HCT116 (cell line): Measurements from ENCODE around the gene ID3. TPM values are rescaled to one million over a fixed set of nuclear protein-coding genes. Genes with fewer than 3 reads are reported as not detected.

Experiments
- ATAC-seq: fragments of 200-7000 bp; cut with Tn5 transposase; 2 replicates; pipeline ENCODE4 v1.9.1; 2020; ENCODE audit warnings: mild to moderate bottlenecking, moderate library complexity
- BruUV-seq: library from RNA; stranded (reverse); fragments of 400-500 nt; replicated peaks from 2 replicates; lab custom pipeline; 2021; lab: Mats Ljungman, UMichigan
- CTCF ChIA-PET: fragments of 300-600 bp; sonication (Branson Sonifier 250); formaldehyde crosslinking; loops from one replicate; lab custom pipeline; 2021; ENCODE audit warnings: antibody characterized with exemption; lab: Charles Lee
- POLR2A ChIA-PET: fragments of 300-600, 350-600 bp; sonication (Branson Sonifier 250); formaldehyde crosslinking; loops from one replicate; lab custom pipeline; 2021; ENCODE audit warnings: antibody characterized with exemption; lab: Charles Lee
- RAD21 ChIA-PET, 2 experiments: fragments of 300-600 bp; sonication (Branson Sonifier 250); formaldehyde crosslinking; loops; one replicate each; lab custom pipeline; 2023; ENCODE audit warnings: low total read pairs in 2 of 2; ENCODE audit not compliant: uncharacterized antibody in 2 of 2, unreplicated experiment in 2 of 2, low non-redundant PET in 1 of 2; lab: Charles Lee
- DNase-seq: peaks from one replicate; pipeline ENCODE4 v3.0.0-alpha.2; 2010; ENCODE audit warnings: low read depth, low spot score
- H2AFZ ChIP-seq: fragments of 200-600 bp; shearing (Covaris generic), sonication (generic); 2 replicates; pipeline ENCODE4 v1.6.1; 2017; ENCODE audit warnings: low read depth, mixed run types, mixed read lengths, antibody characterized with exemption, low read length; ENCODE audit not compliant: poor library complexity, severe bottlenecking
- H3K27ac ChIP-seq: 2 replicates; pipeline ENCODE4 v1.5.1; 2012; ENCODE audit warnings: low read depth, low read length
- H3K27me3 ChIP-seq: fragments of 200-600 bp; sonication (generic); 2 replicates; pipeline ENCODE4 v1.6.1; 2016; ENCODE audit warnings: mixed run types, low read length, mixed read lengths; ENCODE audit not compliant: insufficient read depth
- H3K36me3 ChIP-seq, 2 experiments: fragments of 200-500 bp in 1 of 2; fragments of 200-600 bp in 1 of 2; sonication (Bioruptor generic) in 1 of 2; sonication (generic) in 1 of 2; 2 replicates each; pipeline versions ENCODE4 v1.5.1 to v1.6.1; 2014 to 2016; ENCODE audit warnings: low read length in 2 of 2, inconsistent platforms in 1 of 2, mixed read lengths in 1 of 2, mixed run types in 1 of 2; ENCODE audit not compliant: insufficient read depth in 2 of 2, control insufficient read depth in 1 of 2
- H3K4me1 ChIP-seq, 2 experiments: fragments of 200-600 bp in 1 of 2; sonication (generic) in 1 of 2; 2 replicates each; pipeline versions ENCODE4 v1.5.1 to v1.6.1; 2012 to 2017; ENCODE audit warnings: low read length in 2 of 2, inconsistent platforms in 1 of 2, mild to moderate bottlenecking in 1 of 2, mixed read lengths in 1 of 2, mixed run types in 1 of 2, moderate library complexity in 1 of 2; ENCODE audit not compliant: insufficient read depth in 2 of 2, control insufficient read depth in 1 of 2
- H3K4me2 ChIP-seq: fragments of 200-600 bp; sonication (generic); 2 replicates; pipeline ENCODE4 v1.6.1; 2017; ENCODE audit warnings: mixed run types, low read length, mixed read lengths
- H3K4me3 ChIP-seq, 2 experiments: fragments of 200-600 bp in 1 of 2; sonication (generic) in 1 of 2; replicated peaks in 1 of 2; 2 replicates each; pipeline ENCODE4 v1.5.1; 2011 to 2016; ENCODE audit warnings: low read length in 2 of 2, control low read depth in 1 of 2, low read depth in 1 of 2, mild to moderate bottlenecking in 1 of 2, mixed read lengths in 1 of 2, mixed run types in 1 of 2
- H3K79me2 ChIP-seq: fragments of 200-600 bp; sonication (generic); 2 replicates; pipeline ENCODE4 v1.6.1; 2017; ENCODE audit warnings: mild to moderate bottlenecking, mixed run types, low read length, moderate library complexity, mixed read lengths; ENCODE audit not compliant: insufficient read depth
- H3K9ac ChIP-seq: fragments of 200-600 bp; sonication (generic); 2 replicates; pipeline ENCODE4 v1.6.1; 2016; ENCODE audit warnings: low read length, mixed read lengths
- H3K9me2 ChIP-seq: fragments of 200-600 bp; sonication (generic), shearing (Covaris generic); 2 replicates; pipeline ENCODE4 v1.6.1; 2017; ENCODE audit warnings: mixed run types, mild to moderate bottlenecking, moderate library complexity; ENCODE audit not compliant: insufficient read depth
- H3K9me3 ChIP-seq, 2 experiments: fragments of 200-500 bp in 1 of 2; fragments of 200-600 bp in 1 of 2; sonication (Bioruptor generic) in 1 of 2; sonication (generic) in 1 of 2; 2 replicates each; pipeline ENCODE4 v1.6.1; 2014 to 2017; ENCODE audit warnings: low read length in 2 of 2, mixed read lengths in 2 of 2, inconsistent platforms in 1 of 2, low read depth in 1 of 2, mild to moderate bottlenecking in 1 of 2, mixed run types in 1 of 2, moderate library complexity in 1 of 2; ENCODE audit not compliant: control insufficient read depth in 1 of 2, insufficient read depth in 1 of 2
- H4K20me1 ChIP-seq: fragments of 200-600 bp; sonication (generic), shearing (Covaris generic); 2 replicates; pipeline ENCODE4 v1.6.1; 2017; ENCODE audit warnings: mixed run types, mild to moderate bottlenecking, moderate library complexity; ENCODE audit not compliant: insufficient read depth
- CBX3 ChIP-seq: IDR thresholded peaks from 2 replicates; pipeline ENCODE4 v1.6.1; 2012; ENCODE audit warnings: low read depth
- CEBPB ChIP-seq: IDR thresholded peaks from 2 replicates; pipeline ENCODE4 v1.6.1; 2012; ENCODE audit warnings: low read depth
- EZH2 ChIP-seq: fragments of 200-600 bp; sonication (generic); IDR thresholded peaks from 2 replicates; pipeline ENCODE4 v1.6.1; 2017; ENCODE audit warnings: antibody characterized with exemption, mixed run types
- EZH2phosphoT487 ChIP-seq: fragments of 200-600 bp; IDR thresholded peaks from 2 replicates; pipeline ENCODE4 v1.6.1; 2018; ENCODE audit warnings: antibody characterized with exemption, borderline replicate concordance
- FOSL1 ChIP-seq: IDR thresholded peaks from 2 replicates; pipeline ENCODE4 v1.6.1; 2012; ENCODE audit warnings: low read depth
- JUND ChIP-seq: IDR thresholded peaks from 2 replicates; pipeline ENCODE4 v1.6.1; 2012
- POLR2A ChIP-seq: IDR thresholded peaks from 2 replicates; pipeline ENCODE4 v1.7.0; 2011; ENCODE audit warnings: borderline replicate concordance; ENCODE audit not compliant: insufficient read depth, insufficient read length; ENCODE audit errors: extremely low read depth
- POLR2AphosphoS5 ChIP-seq: IDR thresholded peaks from 2 replicates; pipeline ENCODE4 v1.6.1; 2011; ENCODE audit warnings: mild to moderate bottlenecking, low read depth, low read length, moderate library complexity
- RAD21 ChIP-seq: IDR thresholded peaks from 2 replicates; pipeline ENCODE4 v1.6.1; 2012; ENCODE audit warnings: low read depth, mild to moderate bottlenecking
- TCF7L2 ChIP-seq: IDR thresholded peaks from 2 replicates; pipeline ENCODE4 v1.7.0; 2011; ENCODE audit warnings: borderline replicate concordance, inconsistent platforms; ENCODE audit not compliant: insufficient read depth, insufficient read length; ENCODE audit errors: extremely low read depth
- YY1 ChIP-seq: IDR thresholded peaks from 2 replicates; pipeline ENCODE4 v1.6.1; 2011; ENCODE audit warnings: low read length, low read depth, moderate library complexity, mild to moderate bottlenecking; ENCODE audit not compliant: insufficient replicate concordance; ENCODE audit errors: extremely low read depth
- ZFX ChIP-seq: fragments of 450-650 bp; IDR thresholded peaks from 2 replicates; pipeline ENCODE4 v1.6.1; 2017
- ZNF274 ChIP-seq: fragments of 200-500 bp; sonication (Bioruptor generic); IDR thresholded peaks from 2 replicates; pipeline ENCODE4 v1.6.1; 2014; ENCODE audit warnings: mild to moderate bottlenecking, low read depth, low read length, inconsistent platforms
- intact Hi-C: fragments of 100-400 bp; cut with micrococcal nuclease; formaldehyde crosslinking; loops from 2 replicates; pipeline ENCODE4 v1.10.0; 2022
- total RNA-seq: library from RNA; stranded (reverse); gene quantifications from one replicate; pipeline ENCODE4 v1.2.1, GENCODE V29; 2021; ENCODE audit not compliant: unreplicated experiment
- TF ChIP-seq, protein P1 (sequence below), 3 experiments: fragments of 200-600 bp in 1 of 3; sonication (generic) in 1 of 3; IDR thresholded peaks in 2 of 3; conservative IDR thresholded peaks in 1 of 3; 2 replicates each; pipeline ENCODE4 v1.5.1; 2012 to 2017; ENCODE audit warnings: low read depth in 2 of 3, low read length in 2 of 3, antibody characterized with exemption in 1 of 3, borderline replicate concordance in 1 of 3, control low read depth in 1 of 3, mild to moderate bottlenecking in 1 of 3, mixed read lengths in 1 of 3, mixed run types in 1 of 3, moderate library complexity in 1 of 3; ENCODE audit not compliant: insufficient read depth in 1 of 3
- TF ChIP-seq, protein P2 (sequence below): IDR thresholded peaks from 2 replicates; pipeline ENCODE4 v1.6.1; 2012
- TF ChIP-seq, protein P3 (sequence below): IDR thresholded peaks from 2 replicates; pipeline ENCODE4 v1.6.1; 2011; ENCODE audit warnings: mild to moderate bottlenecking, low read length, moderate library complexity; ENCODE audit not compliant: insufficient replicate concordance; ENCODE audit errors: extremely low read depth
- TF ChIP-seq, protein P4 (sequence below): IDR thresholded peaks from 2 replicates; pipeline ENCODE4 v1.6.1; 2012; ENCODE audit warnings: low read depth
- TF ChIP-seq, protein P5 (sequence below): IDR thresholded peaks from 2 replicates; pipeline ENCODE4 v1.6.1; 2012

The ID3 gene
- total RNA-seq, 1 experiment from 2014 or later, result 183 TPM

DNA sequence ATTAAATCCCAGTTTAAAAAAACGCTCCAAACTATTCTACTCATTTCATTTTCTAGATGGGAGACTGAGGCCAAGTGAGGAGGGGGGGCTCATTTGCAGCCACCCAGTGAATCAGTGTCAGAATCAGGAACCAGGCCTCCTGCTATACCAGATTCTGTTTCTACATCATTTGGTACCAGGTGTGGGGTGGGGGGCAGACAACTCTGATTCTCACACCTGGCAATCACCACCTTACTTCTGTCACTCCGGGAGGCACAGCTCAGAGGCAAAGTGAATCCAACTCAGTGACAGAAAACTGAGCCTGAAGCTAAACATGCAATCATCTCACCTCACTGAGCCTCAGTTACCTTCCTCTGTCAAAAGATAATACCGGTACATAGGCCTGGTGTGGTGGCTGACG, 23.5 kb upstream of the ID3 start:
- Histone ChIP-seq H3K79me2 (no peaks in the 10 kb centered on the region), H3K4me1 (peaks cover 7 to 16% of the 10 kb centered on the region in 2 experiments), H3K9ac (no peak overlapping the region), H3K27ac (no peak overlapping the region), H2AFZ (no peak overlapping the region), H3K36me3 (no peaks in the 10 kb centered on the region)
- DNase-seq (no peak), ATAC-seq (0 out of 2 replicates have a peak, but pooled peaks have one; percentile 38)
- RAD21 ChIA-PET, result no interaction called here
- CTCF ChIA-PET, result no interaction called here
- POLR2A ChIA-PET, result no interaction called here
- BruUV-seq, result no TSS peak
- no peak for TF ChIP-seq CBX3
- TF ChIP-seq, protein P1, sequence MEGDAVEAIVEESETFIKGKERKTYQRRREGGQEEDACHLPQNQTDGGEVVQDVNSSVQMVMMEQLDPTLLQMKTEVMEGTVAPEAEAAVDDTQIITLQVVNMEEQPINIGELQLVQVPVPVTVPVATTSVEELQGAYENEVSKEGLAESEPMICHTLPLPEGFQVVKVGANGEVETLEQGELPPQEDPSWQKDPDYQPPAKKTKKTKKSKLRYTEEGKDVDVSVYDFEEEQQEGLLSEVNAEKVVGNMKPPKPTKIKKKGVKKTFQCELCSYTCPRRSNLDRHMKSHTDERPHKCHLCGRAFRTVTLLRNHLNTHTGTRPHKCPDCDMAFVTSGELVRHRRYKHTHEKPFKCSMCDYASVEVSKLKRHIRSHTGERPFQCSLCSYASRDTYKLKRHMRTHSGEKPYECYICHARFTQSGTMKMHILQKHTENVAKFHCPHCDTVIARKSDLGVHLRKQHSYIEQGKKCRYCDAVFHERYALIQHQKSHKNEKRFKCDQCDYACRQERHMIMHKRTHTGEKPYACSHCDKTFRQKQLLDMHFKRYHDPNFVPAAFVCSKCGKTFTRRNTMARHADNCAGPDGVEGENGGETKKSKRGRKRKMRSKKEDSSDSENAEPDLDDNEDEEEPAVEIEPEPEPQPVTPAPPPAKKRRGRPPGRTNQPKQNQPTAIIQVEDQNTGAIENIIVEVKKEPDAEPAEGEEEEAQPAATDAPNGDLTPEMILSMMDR (IDR thresholded peaks at IDR 0.05 in 2 of 3, conservative IDR thresholded peaks at IDR 0.05 in 1 of 3; ENCODE audit: borderline replicate concordance in 1 of 3, insufficient read depth in 1 of 3, low read depth in 2 of 3, low read length in 2 of 3), result no peak
- TF ChIP-seq RAD21, result no peak
- no peak for TF ChIP-seq YY1
- no peak for TF ChIP-seq TCF7L2
- no peak for TF ChIP-seq ZNF274
- TF ChIP-seq, protein P2, sequence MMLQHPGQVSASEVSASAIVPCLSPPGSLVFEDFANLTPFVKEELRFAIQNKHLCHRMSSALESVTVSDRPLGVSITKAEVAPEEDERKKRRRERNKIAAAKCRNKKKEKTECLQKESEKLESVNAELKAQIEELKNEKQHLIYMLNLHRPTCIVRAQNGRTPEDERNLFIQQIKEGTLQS, result no peak
- no peak for TF ChIP-seq POLR2A
- no peak for TF ChIP-seq FOSL1
- no peak for TF ChIP-seq CEBPB
- TF ChIP-seq, protein P3, sequence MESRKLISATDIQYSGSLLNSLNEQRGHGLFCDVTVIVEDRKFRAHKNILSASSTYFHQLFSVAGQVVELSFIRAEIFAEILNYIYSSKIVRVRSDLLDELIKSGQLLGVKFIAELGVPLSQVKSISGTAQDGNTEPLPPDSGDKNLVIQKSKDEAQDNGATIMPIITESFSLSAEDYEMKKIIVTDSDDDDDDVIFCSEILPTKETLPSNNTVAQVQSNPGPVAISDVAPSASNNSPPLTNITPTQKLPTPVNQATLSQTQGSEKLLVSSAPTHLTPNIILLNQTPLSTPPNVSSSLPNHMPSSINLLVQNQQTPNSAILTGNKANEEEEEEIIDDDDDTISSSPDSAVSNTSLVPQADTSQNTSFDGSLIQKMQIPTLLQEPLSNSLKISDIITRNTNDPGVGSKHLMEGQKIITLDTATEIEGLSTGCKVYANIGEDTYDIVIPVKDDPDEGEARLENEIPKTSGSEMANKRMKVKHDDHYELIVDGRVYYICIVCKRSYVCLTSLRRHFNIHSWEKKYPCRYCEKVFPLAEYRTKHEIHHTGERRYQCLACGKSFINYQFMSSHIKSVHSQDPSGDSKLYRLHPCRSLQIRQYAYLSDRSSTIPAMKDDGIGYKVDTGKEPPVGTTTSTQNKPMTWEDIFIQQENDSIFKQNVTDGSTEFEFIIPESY, result no peak
- TF ChIP-seq EZH2phosphoT487, result no peak
- TF ChIP-seq, protein P4, sequence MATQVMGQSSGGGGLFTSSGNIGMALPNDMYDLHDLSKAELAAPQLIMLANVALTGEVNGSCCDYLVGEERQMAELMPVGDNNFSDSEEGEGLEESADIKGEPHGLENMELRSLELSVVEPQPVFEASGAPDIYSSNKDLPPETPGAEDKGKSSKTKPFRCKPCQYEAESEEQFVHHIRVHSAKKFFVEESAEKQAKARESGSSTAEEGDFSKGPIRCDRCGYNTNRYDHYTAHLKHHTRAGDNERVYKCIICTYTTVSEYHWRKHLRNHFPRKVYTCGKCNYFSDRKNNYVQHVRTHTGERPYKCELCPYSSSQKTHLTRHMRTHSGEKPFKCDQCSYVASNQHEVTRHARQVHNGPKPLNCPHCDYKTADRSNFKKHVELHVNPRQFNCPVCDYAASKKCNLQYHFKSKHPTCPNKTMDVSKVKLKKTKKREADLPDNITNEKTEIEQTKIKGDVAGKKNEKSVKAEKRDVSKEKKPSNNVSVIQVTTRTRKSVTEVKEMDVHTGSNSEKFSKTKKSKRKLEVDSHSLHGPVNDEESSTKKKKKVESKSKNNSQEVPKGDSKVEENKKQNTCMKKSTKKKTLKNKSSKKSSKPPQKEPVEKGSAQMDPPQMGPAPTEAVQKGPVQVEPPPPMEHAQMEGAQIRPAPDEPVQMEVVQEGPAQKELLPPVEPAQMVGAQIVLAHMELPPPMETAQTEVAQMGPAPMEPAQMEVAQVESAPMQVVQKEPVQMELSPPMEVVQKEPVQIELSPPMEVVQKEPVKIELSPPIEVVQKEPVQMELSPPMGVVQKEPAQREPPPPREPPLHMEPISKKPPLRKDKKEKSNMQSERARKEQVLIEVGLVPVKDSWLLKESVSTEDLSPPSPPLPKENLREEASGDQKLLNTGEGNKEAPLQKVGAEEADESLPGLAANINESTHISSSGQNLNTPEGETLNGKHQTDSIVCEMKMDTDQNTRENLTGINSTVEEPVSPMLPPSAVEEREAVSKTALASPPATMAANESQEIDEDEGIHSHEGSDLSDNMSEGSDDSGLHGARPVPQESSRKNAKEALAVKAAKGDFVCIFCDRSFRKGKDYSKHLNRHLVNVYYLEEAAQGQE, result no peak
- TF ChIP-seq, protein P5, sequence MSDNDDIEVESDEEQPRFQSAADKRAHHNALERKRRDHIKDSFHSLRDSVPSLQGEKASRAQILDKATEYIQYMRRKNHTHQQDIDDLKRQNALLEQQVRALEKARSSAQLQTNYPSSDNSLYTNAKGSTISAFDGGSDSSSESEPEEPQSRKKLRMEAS, result no peak
- TF ChIP-seq JUND, result no peak
- TF ChIP-seq POLR2AphosphoS5, result no peak
- TF ChIP-seq ZFX, result no peak
- no peak for TF ChIP-seq EZH2
- TF ChIP-seq, all 23 proteins: peak for 0
- no peak overlapping the region for H3K4me2 ChIP-seq
- no peaks in the 10 kb centered on the region for H4K20me1 ChIP-seq
- no peaks in the 10 kb centered on the region for H3K27me3 ChIP-seq
- intact Hi-C loops, result no loop called here
- H3K9me3 ChIP-seq, result no peaks in the 10 kb centered on the region
- H3K4me3 ChIP-seq, result no peak overlapping the region
- no peaks in the 10 kb centered on the region for H3K9me2 ChIP-seq
